Memory B cell (primary cell): ENCODE data around the gene ESRRG.
A peak's percentile ranks its signal among the peaks of the same experiment; 100 is the strongest.
"Not testable (repeated sequence)": the region's sequence is repeated elsewhere in the genome, so short reads cannot be mapped to it uniquely, and the experiment has no call there.

Experiments used
- ATAC-seq: fragments of 150-1000 bp; cut with Tn5 transposase; 2 replicates; pipeline ENCODE4 v1.10.0; 2021; ENCODE audit warnings: low read depth, mild to moderate bottlenecking, moderate library complexity
- DNase-seq, 2 donors: peaks; one replicate each; pipeline ENCODE4 v3.0.0; 2022; ENCODE audit warnings: low spot score in 2 of 2
- H3K27ac Mint-ChIP-seq: one replicate; pipeline ENCODE4 v1.8.0; 2022; ENCODE audit warnings: mild to moderate bottlenecking, moderate library complexity, mixed read lengths
- H3K27me3 Mint-ChIP-seq: one replicate; pipeline ENCODE4 v1.8.0; 2022; ENCODE audit warnings: mixed read lengths
- H3K36me3 Mint-ChIP-seq: one replicate; pipeline ENCODE4 v1.8.0; 2022; ENCODE audit warnings: mild to moderate bottlenecking, mixed read lengths
- H3K4me1 Mint-ChIP-seq: one replicate; pipeline ENCODE4 v1.8.0; 2022; ENCODE audit warnings: mixed read lengths
- H3K4me3 Mint-ChIP-seq: one replicate; pipeline ENCODE4 v1.8.0; 2022; ENCODE audit warnings: mild to moderate bottlenecking, moderate library complexity, mixed read lengths
- H3K9me3 Mint-ChIP-seq: one replicate; pipeline ENCODE4 v1.8.0; 2022; ENCODE audit warnings: mixed read lengths

The ESRRG gene

DNA sequence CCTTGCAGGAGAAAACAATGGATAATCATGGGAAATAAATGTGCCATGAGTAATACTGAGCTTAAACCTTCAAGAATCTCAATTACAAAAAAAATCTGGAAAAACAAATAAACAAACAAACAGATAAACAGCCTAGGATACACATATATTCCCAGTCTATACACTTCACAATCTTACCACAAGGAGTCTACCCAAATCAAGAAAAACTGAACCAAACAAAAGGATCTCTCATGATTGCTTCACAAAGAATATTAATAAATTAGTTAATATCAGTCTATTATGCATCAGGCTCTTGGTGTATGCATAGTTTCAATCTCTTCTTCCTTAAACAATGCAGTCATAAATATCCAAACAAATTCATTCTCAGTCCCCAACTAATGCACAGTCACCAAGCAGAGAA lies 3.2 kb upstream of the ESRRG start:
- no peak for ATAC-seq
- peaks cover 12% of the 10 kb centered on the region for H3K4me1 Mint-ChIP-seq
- DNase-seq: no peak
- no peaks in the 10 kb centered on the region for H3K36me3 Mint-ChIP-seq
- H3K4me3 Mint-ChIP-seq: no peak overlapping the region
- peaks cover 7% of the 10 kb centered on the region for H3K27me3 Mint-ChIP-seq
- H3K9me3 Mint-ChIP-seq: no peaks in the 10 kb centered on the region
- no peak overlapping the region for H3K27ac Mint-ChIP-seq

- Mint-ChIP-seq H3K27ac (no peak overlapping the region), H3K27me3 (peaks cover 7% of the 10 kb centered on the region), H3K4me3 (peak overlapping the region; percentile 67), H3K9me3 (no peaks in the 10 kb centered on the region), H3K36me3 (no peaks in the 10 kb centered on the region), H3K4me1 (peaks cover 12% of the 10 kb centered on the region)
- ATAC-seq (no peak), DNase-seq (no peak)
Observed at GRCh38 chr1:216722821-216723220, 408 bp downstream of the ESRRG start.

DNA sequence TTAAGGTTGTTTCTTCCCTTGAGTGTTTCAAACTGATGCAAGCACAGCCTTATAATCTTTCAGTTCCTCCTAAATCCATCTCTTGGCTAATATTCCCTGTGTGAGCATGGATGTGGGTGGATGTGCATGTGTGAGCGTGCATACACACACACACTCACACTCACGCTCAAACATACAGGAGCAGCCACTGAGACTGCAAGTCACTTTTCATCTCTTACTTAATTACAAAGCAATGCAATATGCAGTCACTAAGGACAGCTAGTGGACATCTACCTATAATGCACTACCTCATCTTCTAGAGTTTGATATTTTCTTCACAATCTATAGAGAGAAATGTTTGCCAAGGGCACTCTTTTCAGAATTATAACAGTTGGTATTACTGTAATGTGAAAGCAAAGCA lies 1.4 kb downstream of the ESRRG start:
- Mint-ChIP-seq H3K27ac (no peak overlapping the region), H3K9me3 (no peaks in the 10 kb centered on the region), H3K36me3 (no peaks in the 10 kb centered on the region), H3K27me3 (peaks cover 7% of the 10 kb centered on the region), H3K4me3 (no peak overlapping the region), H3K4me1 (peaks cover 12% of the 10 kb centered on the region)
- ATAC-seq: no peak
- no peak for DNase-seq

GRCh38 chr1:216721062-216721461 lies 2.2 kb downstream of the ESRRG start:
- H3K27ac Mint-ChIP-seq: no peak overlapping the region
- ATAC-seq: no peak
- H3K4me1 Mint-ChIP-seq: peaks cover 12% of the 10 kb centered on the region
- H3K27me3 Mint-ChIP-seq: peaks cover 7% of the 10 kb centered on the region
- no peaks in the 10 kb centered on the region for H3K36me3 Mint-ChIP-seq
- H3K9me3 Mint-ChIP-seq: no peaks in the 10 kb centered on the region
- no peak for DNase-seq
- H3K4me3 Mint-ChIP-seq: no peak overlapping the region

DNA sequence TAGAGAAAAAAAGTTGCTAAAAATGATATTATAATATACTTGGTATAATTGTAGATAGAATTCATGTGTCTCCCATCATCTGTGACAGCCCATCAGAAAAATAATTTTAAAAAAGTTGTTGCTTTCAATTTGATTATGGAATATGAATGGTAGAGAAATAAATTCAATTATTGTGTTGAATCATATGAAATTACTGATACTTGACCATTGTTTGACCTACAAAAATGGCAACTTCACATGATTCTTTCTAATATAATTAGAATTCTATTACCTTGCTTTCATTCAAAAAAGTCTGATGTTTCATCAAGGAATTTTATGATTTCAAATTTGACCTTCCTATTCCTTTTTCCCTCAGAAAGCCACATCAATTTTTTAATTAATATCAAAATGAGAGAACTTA lies 11.5 kb downstream of the ESRRG start:
- ATAC-seq: no peak
- Mint-ChIP-seq H3K36me3 (no peaks in the 10 kb centered on the region), H3K27ac (no peak overlapping the region), H3K4me1 (no peaks in the 10 kb centered on the region), H3K4me3 (no peak overlapping the region), H3K27me3 (no peaks in the 10 kb centered on the region), H3K9me3 (no peaks in the 10 kb centered on the region)
- DNase-seq: no peak

- Mint-ChIP-seq H3K9me3 (no peaks in the 10 kb centered on the region), H3K27me3 (no peaks in the 10 kb centered on the region), H3K4me3 (no peak overlapping the region), H3K4me1 (no peaks in the 10 kb centered on the region), H3K36me3 (no peaks in the 10 kb centered on the region), H3K27ac (no peak overlapping the region)
- ATAC-seq (no peak), DNase-seq (no peak)
Observed at GRCh38 chr1:216710598-216711333, 12.5 kb downstream of the ESRRG start.

DNA sequence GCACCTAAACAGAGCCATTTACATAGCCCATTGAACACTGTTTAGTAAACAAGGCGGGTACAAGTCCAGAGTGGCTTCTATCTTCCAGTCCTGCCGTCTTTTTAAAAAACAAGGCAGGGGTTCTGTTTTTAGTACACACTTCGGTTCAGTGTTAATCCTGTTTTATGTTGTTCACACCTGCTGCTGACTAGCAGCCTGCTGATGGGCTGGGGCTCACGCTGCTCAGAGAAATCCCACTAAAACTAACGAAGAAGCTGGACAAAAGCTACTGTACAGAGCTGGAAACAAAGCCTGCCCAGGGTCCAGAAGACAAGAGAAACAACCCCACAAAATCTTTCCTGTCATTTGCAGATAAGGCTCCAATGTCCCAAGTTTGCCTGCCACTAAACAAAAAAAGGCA lies 13.2 kb downstream of the ESRRG start:
- Mint-ChIP-seq H3K27ac (no peak overlapping the region), H3K4me3 (no peak overlapping the region), H3K9me3 (no peaks in the 10 kb centered on the region), H3K4me1 (no peaks in the 10 kb centered on the region), H3K27me3 (no peaks in the 10 kb centered on the region), H3K36me3 (no peaks in the 10 kb centered on the region)
- DNase-seq (no peak), ATAC-seq (no peak)

DNA sequence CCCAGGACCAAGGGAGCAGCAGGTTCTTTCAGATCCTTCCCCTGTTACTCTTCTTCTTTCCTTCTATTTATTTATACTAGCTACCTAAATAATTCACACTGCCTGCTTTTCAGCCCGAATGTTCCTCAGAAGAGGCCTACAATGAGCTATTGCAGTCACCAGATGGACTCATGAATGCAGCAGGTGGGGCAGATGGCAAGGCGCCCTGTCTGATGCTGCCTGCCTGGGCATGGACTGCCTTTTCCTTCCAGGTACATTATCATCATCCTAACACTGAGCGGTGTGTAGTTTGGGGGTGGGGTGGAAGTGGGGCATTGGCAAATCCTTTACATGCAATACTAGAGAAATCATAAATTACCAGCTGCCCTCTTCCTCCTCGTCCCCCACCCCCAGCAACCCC lies 17.6 kb downstream of the ESRRG start:
- Mint-ChIP-seq H3K4me3 (no peak overlapping the region), H3K27ac (no peak overlapping the region), H3K4me1 (no peaks in the 10 kb centered on the region), H3K9me3 (no peaks in the 10 kb centered on the region), H3K27me3 (no peaks in the 10 kb centered on the region), H3K36me3 (no peaks in the 10 kb centered on the region)
- no peak for ATAC-seq
- DNase-seq: no peak

GRCh38 chr1:216704065-216704464 lies 19.2 kb downstream of the ESRRG start:
- DNase-seq, H3K27me3 Mint-ChIP-seq, H3K4me1 Mint-ChIP-seq, ATAC-seq, H3K9me3 Mint-ChIP-seq, H3K4me3 Mint-ChIP-seq, H3K36me3 Mint-ChIP-seq, H3K27ac Mint-ChIP-seq: not testable (repeated sequence)

GRCh38 chr1:216702170-216702569 lies 21.1 kb downstream of the ESRRG start:
- peaks cover 1% of the 10 kb centered on the region for H3K9me3 Mint-ChIP-seq
- no peaks in the 10 kb centered on the region for H3K27me3 Mint-ChIP-seq
- DNase-seq: no peak
- no peaks in the 10 kb centered on the region for H3K4me1 Mint-ChIP-seq
- no peak overlapping the region for H3K27ac Mint-ChIP-seq
- H3K4me3 Mint-ChIP-seq: no peak overlapping the region
- peak; percentile 57 for ATAC-seq
- no peaks in the 10 kb centered on the region for H3K36me3 Mint-ChIP-seq

GRCh38 chr1:216700779-216701178 lies 22.4 kb downstream of the ESRRG start:
- DNase-seq: no peak
- Mint-ChIP-seq H3K36me3 (no peaks in the 10 kb centered on the region), H3K27me3 (no peaks in the 10 kb centered on the region), H3K9me3 (peaks cover 1% of the 10 kb centered on the region), H3K4me3 (no peak overlapping the region), H3K27ac (no peak overlapping the region), H3K4me1 (no peaks in the 10 kb centered on the region)
- ATAC-seq: no peak

GRCh38 chr1:216691710-216692109 lies 31.5 kb downstream of the ESRRG start:
- H3K9me3 Mint-ChIP-seq: no peaks in the 10 kb centered on the region
- H3K4me1 Mint-ChIP-seq: no peaks in the 10 kb centered on the region
- no peak overlapping the region for H3K4me3 Mint-ChIP-seq
- DNase-seq (no peak), ATAC-seq (no peak)
- no peaks in the 10 kb centered on the region for H3K27me3 Mint-ChIP-seq
- H3K36me3 Mint-ChIP-seq: no peaks in the 10 kb centered on the region
- no peak overlapping the region for H3K27ac Mint-ChIP-seq

GRCh38 chr1:216690603-216691002 lies 32.6 kb downstream of the ESRRG start:
- Mint-ChIP-seq H3K27ac (no peak overlapping the region), H3K4me1 (no peaks in the 10 kb centered on the region), H3K27me3 (no peaks in the 10 kb centered on the region), H3K4me3 (no peak overlapping the region), H3K36me3 (no peaks in the 10 kb centered on the region), H3K9me3 (no peaks in the 10 kb centered on the region)
- ATAC-seq (no peak), DNase-seq (no peak)

DNA sequence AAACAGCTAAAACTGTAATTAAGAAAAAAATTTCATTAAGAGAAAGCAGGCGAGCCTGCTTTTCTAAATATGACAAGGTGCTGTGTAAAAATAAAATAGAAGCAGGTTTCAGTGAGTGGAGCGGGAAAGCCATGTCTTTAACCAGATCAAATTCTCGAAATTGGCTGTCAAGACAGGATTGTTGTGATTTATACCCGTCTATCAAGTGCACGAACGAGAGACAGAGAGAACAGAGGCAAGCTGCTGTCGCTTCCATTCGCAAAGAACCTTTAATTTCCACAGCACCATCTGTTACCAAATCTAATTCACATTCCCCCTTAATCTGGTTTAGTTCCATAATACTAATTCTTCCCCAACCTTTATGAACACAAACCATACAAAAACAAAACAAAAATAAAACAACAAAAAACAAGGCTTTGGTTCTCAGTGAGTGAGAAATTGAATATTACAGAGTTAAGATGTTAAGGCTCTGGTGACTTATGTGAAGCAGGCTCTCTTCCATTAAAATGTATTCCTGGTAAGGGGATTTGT lies 35.0 kb downstream of the ESRRG start:
- H3K27me3 Mint-ChIP-seq: no peaks in the 10 kb centered on the region
- no peaks in the 10 kb centered on the region for H3K9me3 Mint-ChIP-seq
- H3K4me1 Mint-ChIP-seq: no peaks in the 10 kb centered on the region
- no peak for ATAC-seq
- H3K4me3 Mint-ChIP-seq: no peak overlapping the region
- H3K27ac Mint-ChIP-seq: no peak overlapping the region
- DNase-seq: no peak
- H3K36me3 Mint-ChIP-seq: no peaks in the 10 kb centered on the region
